NCI-H2196 (cell line): ENCODE data around the gene SYT1.

ENCODE experiments used
- DNase-seq: peaks from one replicate; lab custom pipeline; 2025; ENCODE audit not compliant: unreplicated experiment; lab: John Stamatoyannopoulos, UW

SYT1 gene

DNA sequence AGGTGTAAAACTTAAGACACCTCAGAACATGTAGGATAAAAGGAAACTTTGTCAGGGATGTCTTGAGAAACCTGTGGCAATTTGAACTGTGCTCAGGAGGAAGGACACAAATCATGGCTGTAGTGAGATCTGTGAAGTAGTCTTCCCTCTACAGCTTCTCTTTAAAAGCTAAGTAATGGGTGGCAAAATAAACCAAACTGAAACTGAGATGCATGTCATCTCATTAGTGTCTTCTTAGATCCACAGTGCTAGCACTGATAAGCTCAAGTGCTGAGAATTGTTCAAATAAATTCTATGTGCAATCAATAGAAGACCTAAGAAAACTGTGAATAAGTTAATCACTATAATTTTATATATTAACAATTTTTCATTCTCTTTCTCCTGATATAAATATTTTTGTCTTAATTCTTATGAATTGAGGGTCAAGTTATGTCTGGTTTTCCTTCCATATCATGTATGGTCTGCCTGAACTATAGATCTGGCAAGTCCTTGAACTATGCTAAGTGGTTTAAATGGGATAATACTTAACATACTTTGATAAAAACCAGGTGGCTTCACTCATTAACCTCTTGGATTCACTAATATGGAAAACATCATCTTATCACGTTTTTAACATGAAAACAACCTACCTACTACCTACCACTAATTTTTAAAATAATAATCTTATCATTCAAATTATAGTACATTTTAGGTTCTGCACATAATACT lies 27.2 kb downstream of the SYT1 start:
- DNase-seq = no peak

DNA sequence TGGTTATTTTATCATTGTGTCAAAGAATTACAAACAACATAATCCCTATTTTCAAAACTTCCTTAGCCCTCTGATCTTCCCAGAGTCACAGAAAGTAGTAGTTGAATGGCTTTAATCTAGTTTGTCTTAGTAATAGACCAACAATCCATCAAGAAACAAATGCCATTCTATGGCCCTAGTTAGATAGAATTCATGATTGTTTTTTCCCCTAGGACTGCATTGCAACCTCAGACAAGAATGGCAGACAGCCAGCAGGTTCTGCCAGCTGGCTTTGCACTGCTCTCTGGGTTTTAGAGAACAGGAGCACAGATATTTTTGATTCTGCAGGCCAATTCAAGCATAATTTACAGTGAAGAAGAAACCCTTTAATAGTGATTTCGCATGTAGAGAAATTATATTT lies 33.8 kb downstream of the SYT1 start:
- peak; percentile 80 for DNase-seq

DNA sequence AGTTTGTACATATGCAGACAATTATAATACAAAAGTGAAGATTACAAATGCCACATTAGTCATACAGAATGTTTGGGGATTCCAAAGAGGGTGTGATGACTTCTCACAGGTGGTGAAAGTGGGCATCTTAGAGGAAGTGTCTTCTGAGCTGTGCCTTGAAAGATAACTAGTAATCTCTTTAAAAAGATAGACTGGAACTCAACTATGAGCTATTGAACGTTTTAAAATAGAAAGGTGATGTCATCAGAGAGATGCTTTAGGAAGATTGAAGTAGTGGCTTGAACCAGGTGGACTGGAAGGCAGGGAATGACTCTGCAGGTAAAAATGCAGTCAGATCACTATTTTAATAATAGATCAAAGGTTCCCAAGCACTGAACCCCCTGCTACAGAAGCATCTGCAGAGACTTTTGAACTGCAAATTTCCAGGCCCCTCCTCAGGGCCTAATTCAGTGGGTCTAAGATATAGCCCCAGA lies 50.3 kb downstream of the SYT1 start:
- DNase-seq = no peak

DNA sequence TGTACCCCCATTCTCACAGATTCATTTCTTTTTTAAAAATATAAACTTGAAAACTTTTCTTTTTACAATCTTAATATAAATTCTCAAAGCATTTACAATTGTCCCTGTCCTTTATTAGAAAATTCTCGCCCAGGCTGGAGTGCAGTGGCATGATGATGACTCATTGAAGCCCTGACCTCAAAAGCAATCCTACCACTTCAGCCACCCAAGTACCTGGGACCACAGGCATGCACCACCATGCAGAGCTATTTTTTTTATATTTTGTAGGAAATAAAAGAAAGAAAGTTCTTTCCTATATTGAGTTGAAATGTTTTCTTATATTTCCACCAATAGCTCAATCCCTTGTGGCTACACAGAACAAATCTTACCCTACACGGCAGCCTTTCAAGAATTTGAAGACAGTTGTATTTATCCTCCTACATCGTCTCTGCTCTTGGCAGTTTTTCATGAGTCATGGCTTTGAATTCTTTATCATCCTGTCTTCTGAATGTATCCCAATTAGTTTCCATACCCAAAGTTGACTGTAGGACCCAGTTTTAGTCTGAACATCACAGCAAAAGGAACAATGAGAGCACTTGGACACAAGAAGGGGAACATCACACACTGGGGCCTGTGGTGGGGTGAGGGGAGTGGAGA lies 52.4 kb downstream of the SYT1 start:
- no peak for DNase-seq

DNA sequence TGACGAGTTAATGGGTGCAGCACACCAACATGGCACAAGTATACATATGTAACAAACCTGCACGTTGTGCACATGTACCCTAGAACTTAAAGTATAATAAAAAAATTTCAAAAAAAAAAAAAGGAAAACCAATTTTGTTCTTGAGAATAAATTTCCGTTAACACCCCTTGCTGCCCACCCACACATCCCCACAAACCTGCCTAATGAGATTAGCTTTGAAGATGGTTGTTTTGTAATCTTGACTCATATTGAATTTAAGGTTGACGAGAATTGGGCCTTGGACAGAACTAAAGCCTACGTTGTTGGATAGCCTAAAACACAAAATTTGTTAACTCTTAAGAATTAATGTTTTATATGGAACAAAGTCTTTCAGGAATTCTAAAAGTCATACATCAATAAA lies 52.9 kb downstream of the SYT1 start:
- DNase-seq = no peak

DNA sequence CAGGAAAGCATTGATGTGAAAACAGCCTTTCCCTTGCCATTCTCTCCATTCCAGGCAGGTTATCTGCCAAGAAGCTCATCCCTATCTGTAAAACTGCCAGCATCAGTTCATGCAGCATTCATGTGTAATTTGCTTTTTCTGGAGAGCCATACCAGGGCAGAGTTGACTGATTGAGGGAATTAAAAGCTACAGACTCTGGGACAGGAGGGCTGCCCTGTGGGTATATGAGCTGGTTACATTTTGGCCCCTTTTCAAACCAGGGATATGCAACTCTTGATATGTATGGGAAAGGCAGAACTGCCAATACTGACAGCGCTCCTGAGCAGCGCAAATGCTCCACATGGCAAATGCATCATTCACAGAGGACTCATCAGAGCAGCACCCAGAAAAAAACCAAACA lies 53.7 kb downstream of the SYT1 start:
- no peak for DNase-seq

DNA sequence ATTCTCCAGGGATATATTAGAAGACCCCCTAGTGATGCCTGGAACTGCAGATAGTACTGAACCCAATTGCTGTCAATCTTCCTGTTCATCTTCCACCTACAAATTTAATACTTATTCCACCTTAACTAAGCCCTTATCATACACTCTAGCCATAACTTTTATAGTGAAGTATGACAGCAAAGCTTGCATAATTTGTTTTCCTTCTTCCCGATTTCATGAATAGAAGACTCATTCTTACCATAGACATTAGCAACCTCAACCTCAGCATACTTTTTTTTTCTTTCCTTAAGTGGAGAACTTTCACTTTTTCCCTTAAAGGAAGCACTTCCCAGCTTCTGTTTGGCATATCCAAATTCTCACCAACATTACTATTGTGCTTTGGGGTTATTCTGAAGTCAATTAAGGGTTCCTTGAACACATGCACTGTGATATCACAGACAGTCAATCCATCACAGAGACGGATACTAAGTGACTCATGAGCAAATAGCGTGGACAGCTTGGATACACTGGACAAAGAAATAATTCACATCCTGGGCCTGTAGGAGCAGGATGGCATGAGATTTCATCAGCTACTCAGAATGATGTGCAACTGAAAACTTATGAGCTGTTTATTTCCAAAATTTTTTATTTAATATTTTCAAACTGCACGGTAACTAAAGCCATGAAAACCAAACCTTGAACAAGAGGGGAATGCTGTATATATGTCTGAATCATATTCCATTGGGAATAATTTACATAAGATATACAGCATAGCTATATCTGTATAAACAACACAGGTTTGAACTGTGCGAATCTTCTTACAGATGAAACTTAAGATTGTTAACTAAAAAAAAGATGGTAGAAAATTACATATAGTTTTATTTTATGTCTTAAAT lies 63.9 kb downstream of the SYT1 start:
- DNase-seq = no peak

DNA sequence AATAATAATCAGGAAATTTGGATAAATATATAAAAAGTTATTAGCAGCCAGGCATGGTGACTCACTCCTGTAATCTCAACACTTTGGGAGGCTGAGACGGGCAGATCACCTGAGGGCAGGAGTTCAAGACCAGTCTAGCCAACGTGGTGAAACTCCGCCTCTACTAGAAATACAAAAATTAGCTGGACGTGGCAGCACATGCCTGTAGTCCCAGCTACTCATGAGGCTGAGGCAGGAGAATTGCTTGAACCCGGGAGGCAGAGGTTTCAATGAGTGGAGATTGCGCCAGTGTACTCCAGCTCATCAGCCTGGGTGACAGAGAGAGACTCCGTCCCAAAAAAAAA lies 64.5 kb downstream of the SYT1 start:
- no peak for DNase-seq

DNA sequence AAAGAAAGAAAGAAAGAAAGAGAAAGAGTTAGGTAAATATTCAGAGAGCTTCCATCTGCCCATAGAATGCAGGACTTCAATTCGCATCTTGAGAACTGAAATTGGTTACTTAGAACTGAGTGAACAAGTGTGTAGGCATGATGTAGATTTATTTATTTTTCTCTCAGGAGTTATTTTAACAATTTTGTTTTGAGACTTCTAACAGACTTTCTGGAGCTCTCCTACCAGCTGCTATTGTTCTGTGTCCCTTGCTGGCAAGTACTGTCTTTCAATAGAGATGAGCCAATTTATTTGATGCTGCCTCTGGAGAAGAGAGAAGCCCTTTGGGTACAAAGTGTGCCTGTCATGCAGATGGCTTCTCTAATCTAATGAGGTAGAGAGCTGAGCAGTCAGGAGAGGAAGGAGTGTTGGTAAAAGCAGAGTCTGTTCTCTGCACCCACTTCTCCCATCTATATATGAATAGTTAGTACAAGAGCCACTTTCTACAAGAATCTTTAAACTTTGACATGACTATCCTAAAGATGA lies 67.0 kb downstream of the SYT1 start:
- DNase-seq = no peak

DNA sequence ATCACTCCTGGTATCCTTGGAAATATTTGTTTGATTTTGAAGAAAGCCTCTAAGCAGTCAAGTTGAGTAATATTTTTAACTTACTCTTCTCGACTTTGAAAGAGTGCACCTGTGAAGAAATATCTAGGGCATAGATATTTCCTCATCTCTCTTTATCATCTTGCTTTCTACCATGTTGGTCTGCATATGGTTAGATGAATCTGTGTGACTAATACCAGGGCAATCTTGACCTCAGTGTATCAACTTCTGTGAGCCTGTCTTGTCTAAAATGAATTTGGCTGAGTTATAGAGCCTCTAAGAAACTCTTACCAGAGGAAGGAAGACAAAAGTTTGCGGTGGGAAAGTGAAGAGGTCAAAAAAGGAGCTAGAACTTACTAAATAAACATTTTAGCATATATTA lies 68.4 kb downstream of the SYT1 start:
- DNase-seq = no peak

DNA sequence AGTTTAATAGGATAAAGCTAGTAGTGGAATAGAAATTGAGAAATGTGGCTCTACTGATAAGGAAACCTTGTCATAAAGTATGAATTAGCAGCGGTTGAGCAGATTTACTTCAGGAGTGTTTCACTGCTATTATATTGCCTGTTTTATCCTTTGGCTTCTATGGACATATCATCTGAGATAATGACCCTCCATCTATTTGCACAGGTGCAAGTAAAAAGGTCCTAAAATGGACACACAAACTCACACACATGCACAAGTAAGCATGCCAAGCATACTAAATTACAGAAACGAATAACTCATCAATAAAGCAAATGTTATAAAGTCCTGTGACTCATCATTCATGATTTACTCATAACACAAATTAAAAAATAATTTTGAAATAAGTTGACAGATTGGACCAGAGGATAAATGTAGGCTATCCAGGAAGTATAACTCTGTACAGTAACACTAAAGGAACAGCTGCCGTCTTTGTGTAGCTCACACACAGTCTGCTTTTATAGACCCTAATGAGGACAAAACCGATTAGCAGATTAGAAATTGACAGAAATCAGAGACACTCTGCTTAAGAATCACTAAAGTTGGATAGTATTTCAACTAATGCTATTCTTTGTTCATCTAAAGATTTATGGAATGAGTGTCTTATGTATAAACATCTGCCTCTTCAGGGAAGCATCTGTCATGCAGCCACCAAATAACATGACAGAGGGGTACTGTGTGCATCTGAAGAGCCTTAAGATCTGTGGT lies 73.9 kb downstream of the SYT1 start:
- peak; percentile 72 for DNase-seq

DNA sequence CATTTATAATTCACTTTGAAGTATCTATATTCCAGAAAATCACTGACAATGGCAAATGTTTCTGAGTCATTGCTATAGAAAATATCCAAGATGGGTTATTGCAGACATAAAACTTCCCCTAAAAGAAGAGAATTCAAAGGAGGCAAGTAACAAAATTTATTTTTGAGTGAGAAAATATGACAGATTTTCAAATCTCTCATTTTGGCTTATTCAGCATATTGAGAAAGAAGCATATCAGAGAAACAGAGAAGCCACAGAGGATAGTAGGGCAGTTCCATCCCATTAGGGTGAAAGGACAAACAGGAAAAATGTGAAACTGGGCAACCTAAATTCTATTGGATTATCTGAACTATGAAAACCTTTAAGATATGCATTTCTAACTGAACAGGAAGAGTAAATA lies 85.0 kb downstream of the SYT1 start:
- DNase-seq = no peak

DNA sequence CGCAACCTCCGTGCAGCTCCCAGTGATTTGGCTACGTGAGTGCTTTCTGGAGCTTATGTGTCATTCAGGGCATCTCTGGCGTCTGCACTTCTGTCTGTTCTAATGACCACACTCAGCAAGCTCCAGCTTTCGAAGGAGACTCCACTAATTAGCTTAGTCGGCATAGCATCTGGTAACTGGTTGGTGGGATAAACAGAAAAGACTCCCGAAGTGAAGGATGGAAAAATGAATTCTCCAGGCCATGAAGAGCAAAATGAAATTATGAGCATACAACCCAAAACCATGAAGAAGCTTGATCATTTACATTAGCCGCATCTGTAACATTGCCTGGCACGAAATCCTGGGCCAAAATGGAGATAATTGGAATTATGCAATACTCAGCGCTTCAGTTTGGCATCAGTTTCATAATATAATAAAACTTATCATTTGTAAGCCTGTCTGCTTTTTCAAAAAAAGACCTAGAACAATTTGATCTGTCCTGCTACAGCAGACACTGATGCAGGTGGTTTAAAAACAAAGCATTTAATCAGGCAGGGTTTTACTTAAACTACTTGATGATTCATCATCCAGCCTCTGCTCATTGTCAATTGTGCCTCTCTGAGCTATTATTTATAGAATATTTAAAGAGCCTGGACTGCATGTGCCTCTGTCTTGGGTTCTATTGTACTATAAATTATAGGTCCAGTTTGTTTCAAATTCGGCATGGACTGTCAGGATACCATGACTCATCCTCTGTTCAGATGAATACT lies 87.4 kb downstream of the SYT1 start:
- peak; percentile 52 for DNase-seq

DNA sequence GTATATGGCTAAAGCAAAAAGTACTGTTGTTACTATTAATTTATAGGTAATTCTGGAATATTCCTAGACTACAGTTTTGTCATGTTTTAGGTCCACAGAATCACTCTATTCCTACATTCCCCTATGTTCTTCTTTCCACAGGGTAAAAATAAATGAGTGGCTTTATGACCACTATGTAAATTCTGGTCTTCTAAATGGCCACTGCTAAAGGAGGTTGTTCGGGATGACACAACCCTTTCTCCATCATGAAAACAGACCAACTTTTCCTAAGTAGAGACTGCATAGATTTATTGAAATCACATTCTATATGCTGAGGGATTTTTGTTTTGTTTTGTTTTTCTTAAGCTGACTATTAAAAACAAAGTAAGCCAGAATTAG lies 88.0 kb downstream of the SYT1 start:
- DNase-seq = no peak

DNA sequence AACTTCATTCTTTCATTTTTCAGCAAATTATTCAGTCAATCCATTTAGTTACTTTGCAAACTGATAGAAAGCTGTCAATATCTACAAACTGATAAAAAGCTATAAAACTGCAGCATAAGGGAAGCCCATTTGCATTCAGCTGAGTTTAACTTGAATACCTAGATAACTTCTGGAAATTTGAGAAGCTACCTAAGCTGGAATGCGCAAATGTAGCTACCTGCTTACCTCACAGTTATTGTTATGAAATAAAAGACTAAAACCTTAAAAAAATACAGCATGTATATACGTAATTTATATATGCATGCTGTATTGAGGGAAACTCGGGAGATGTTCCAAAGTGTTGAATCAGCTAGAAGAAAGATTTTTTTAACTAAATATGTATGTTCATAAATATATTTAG lies 94.4 kb downstream of the SYT1 start:
- no peak for DNase-seq

DNA sequence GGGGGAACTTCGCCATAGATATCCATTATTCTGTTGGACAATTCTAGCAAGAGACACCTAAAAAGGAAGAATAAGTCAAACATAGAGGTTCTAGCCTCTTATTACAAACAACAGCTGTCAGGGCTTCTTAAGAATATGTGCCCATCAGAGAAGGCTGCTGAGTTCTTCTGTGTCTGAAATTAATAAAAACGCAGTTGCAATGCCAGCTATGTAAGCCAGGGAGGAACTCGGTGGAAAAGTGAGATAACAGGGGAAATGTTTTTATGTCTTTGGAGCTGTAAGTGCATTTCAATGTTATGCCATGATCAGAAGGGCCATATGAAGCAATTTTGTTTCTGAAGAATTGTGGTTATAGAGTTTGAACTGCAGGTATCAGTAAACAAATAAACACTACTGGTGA lies 95.0 kb downstream of the SYT1 start:
- no peak for DNase-seq

DNA sequence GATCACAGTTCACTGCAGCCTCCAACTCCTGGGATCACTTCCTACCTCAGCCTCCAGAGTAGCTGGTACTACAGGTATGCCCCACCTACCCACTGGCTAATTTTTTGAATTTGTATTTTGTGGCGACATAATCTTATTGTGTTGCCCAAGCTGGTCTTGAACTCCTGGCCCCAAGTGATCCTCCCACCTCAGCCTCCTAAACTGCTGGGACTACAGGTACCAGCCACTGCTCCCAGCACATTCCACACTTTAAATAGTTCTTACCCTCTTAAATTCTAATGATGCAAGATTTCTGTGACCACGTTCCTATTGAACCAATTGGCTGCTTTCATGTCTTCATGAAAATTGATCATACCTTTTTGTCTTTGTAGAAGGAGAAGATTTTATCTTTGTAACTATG lies 96.6 kb downstream of the SYT1 start:
- DNase-seq = no peak

DNA sequence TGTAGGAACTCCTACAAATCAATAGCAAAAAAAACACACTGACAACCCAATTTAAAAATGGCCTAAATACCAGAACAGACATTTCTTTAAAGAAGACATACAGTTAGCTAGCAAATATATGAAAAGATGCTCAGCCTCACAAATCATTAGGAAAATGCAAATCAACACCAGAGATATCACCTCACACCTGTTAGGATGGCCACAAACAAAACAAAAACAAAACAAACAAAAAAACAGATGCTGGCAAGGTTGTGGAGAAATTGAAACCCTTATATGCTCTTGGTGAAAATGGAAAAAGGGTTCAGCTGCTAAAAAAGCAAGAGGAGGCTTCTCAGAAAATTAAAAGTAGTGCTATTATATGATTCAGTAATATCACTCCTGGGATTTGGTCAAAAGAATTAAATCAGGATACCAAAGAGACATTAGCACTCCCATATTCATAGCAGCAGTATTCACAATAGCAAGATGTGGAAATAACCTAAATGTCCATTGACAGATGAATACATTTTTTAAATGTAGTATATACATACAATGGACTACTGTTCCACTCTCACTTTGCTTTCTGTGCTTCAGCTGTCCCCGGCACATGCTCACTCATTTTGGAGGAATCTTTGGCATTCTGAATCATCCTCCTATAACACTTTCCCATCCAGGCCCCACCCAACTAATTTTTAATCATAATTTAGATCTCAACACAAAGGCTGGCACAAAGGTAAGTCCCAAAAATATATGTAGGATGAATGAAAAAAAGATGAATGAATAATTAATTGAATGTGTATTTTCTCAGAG lies 99.1 kb downstream of the SYT1 start:
- no peak for DNase-seq

DNA sequence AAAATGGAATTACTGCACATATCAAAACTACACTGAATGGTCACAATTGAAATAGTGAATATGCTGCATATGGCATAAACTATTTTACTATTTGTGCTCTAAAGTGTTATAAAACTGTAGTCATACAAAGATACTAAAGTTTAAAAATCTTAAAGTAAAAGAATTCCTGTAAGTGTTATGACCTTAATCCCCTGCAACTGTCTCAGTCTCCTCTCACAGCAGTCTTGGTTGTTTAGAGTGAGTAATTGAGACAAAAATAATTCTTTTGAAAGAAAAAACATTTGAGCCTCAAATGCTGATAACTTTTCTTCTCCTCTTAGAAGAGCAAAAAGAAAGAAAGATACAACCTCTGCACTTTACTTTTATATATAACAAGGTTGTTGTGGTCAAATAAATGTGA lies 99.9 kb downstream of the SYT1 start:
- no peak for DNase-seq

DNA sequence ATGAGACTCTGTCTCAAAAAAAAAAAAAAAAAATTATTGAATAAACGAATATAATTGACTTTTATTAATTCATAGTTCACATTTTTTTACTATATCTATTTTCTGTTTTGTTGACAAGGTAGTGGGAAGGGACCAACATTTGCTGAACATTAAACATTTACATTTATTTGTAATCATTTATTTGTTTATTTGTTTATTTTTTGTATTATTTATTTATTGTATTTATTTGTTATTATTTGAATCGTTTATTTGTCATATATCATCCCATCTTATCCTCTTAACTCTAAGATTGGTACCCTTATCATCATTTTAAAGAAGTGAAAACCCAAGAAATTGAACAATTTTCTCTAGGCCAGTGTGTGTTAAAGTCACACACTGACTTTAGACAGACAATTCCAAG lies 101.5 kb downstream of the SYT1 start:
- no peak for DNase-seq
